ENCODE data around the gene RAPGEF5.

- TF ChIP-seq, protein P1, sequence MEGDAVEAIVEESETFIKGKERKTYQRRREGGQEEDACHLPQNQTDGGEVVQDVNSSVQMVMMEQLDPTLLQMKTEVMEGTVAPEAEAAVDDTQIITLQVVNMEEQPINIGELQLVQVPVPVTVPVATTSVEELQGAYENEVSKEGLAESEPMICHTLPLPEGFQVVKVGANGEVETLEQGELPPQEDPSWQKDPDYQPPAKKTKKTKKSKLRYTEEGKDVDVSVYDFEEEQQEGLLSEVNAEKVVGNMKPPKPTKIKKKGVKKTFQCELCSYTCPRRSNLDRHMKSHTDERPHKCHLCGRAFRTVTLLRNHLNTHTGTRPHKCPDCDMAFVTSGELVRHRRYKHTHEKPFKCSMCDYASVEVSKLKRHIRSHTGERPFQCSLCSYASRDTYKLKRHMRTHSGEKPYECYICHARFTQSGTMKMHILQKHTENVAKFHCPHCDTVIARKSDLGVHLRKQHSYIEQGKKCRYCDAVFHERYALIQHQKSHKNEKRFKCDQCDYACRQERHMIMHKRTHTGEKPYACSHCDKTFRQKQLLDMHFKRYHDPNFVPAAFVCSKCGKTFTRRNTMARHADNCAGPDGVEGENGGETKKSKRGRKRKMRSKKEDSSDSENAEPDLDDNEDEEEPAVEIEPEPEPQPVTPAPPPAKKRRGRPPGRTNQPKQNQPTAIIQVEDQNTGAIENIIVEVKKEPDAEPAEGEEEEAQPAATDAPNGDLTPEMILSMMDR (IDR thresholded peaks at IDR 0.05; ENCODE audit: insufficient read depth, low read length): no peak
- TF ChIP-seq REST (IDR thresholded peaks at IDR 0.05; ENCODE audit: insufficient replicate concordance, low read depth) (no peak), POLR2AphosphoS5 (IDR thresholded peaks at IDR 0.05; ENCODE audit: low read depth) (no peak), GABPA (IDR thresholded peaks at IDR 0.05; ENCODE audit: low read depth) (no peak), SPI1 (IDR thresholded peaks at IDR 0.05; ENCODE audit: borderline replicate concordance, low read depth) (no peak)
Measured at GRCh38 chr7:22156205-22156604, 200.7 kb downstream of the RAPGEF5 start.

Data from HL-60 (cell line).